ACC112 (cell line): ENCODE results near the gene MYO1H.
"Not testable (repeated sequence)": the region's sequence is repeated elsewhere in the genome, so short reads cannot be mapped to it uniquely, and the experiment has no call there.

ENCODE experiments used
- H2AFZ ChIP-seq: fragments of 200-600 bp; sonication (generic); one replicate; pipeline ENCODE4 v1.6.0; 2017; ENCODE audit warnings: antibody characterized with exemption, low read length; ENCODE audit not compliant: unreplicated experiment
- H3K27ac ChIP-seq: fragments of 200-600 bp; sonication (generic); 2 replicates; pipeline ENCODE4 v1.5.1; 2014; ENCODE audit warnings: low read depth, mild to moderate bottlenecking, antibody characterized with exemption, low read length, moderate library complexity
- H3K27me3 ChIP-seq: fragments of 200-600 bp; sonication (generic); 2 replicates; pipeline ENCODE4 v1.6.1; 2014; ENCODE audit warnings: mild to moderate bottlenecking, antibody characterized with exemption, low read length, moderate library complexity, mixed read lengths; ENCODE audit not compliant: insufficient read depth
- H3K36me3 ChIP-seq: fragments of 200-600 bp; sonication (generic); 2 replicates; pipeline ENCODE4 v1.6.1; 2016; ENCODE audit warnings: mild to moderate bottlenecking, antibody characterized with exemption, low read length, moderate library complexity, mixed read lengths; ENCODE audit not compliant: insufficient read depth
- H3K4me1 ChIP-seq: fragments of 200-600 bp; sonication (generic); one replicate; pipeline ENCODE4 v1.6.1; 2016; ENCODE audit warnings: low read length, mixed read lengths; ENCODE audit not compliant: insufficient read depth, unreplicated experiment, control insufficient read depth
- H3K4me3 ChIP-seq: fragments of 200-600 bp; sonication (generic); 2 replicates; pipeline ENCODE4 v1.5.1; 2014; ENCODE audit warnings: mild to moderate bottlenecking, low read depth, low read length
- H3K79me2 ChIP-seq: fragments of 200-600 bp; sonication (generic); one replicate; pipeline ENCODE4 v1.6.0; 2016; ENCODE audit warnings: low read length; ENCODE audit not compliant: control insufficient read depth, unreplicated experiment, insufficient read depth

The MYO1H gene

DNA sequence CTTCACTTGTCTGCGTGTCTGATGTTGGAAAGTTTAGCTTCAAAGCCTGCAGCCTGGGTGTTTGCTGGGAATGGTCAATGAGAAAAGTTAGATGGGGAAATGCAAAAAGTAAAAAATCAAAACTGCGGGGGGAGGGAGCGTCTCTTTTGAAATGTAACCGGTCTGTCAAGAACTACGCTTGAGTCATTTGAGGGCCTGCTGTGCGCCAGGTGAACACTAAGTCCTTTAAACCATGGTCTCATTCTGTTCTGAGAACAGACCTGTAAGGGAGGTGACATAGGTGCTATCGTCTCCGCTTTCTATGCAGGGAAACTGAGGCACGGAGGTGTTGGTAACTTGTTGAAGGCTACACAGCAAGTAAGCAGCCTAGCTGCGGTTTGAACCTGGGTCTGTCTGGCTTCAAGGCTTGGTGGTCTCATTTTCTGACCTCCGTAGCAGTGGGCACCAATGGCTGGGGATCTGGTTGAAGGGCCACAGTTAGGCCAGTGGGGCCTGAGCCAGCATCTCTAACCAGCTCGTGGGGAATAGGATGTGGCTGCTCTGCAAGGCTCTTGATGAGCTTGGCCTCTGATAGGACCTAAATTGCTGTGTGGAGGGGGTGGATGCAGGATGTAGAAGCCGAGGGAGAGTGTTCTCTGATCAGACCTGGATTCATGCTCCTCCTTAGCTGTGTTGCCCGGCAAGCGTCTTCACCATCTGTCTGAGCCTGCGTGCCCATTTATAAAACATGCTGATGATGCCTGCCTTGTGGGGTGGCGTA, 87.9 kb downstream of the MYO1H start:
- no peak overlapping the region for H3K27ac ChIP-seq
- no peak overlapping the region for H3K4me3 ChIP-seq
- no peaks in the 10 kb centered on the region for H3K79me2 ChIP-seq
- no peak overlapping the region for H2AFZ ChIP-seq
- H3K4me1 ChIP-seq, result no peaks in the 10 kb centered on the region
- no peaks in the 10 kb centered on the region for H3K27me3 ChIP-seq
- no peaks in the 10 kb centered on the region for H3K36me3 ChIP-seq

DNA sequence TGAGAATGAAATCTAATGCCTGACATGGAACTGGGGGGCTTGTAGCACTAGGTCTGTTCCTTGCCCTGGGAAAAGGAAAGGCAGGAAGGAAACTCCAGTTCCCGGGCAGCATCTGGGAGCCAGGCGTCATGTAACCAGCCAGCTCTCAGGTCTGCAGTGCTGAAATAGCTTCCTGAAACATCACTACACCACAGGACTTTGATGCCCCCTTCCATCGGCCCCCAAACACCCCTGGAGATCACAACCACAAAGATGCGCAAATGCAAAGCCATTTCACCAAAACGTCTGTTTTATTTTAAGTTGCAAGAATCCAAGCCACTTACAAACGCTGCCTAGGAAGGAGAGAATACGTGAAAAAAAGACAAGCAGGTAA, 88.5 kb downstream of the MYO1H start:
- H3K4me3 ChIP-seq, result no peak overlapping the region
- H3K36me3 ChIP-seq, result no peaks in the 10 kb centered on the region
- no peak overlapping the region for H2AFZ ChIP-seq
- H3K27ac ChIP-seq, result no peak overlapping the region
- no peaks in the 10 kb centered on the region for H3K27me3 ChIP-seq
- no peaks in the 10 kb centered on the region for H3K4me1 ChIP-seq
- no peaks in the 10 kb centered on the region for H3K79me2 ChIP-seq

DNA sequence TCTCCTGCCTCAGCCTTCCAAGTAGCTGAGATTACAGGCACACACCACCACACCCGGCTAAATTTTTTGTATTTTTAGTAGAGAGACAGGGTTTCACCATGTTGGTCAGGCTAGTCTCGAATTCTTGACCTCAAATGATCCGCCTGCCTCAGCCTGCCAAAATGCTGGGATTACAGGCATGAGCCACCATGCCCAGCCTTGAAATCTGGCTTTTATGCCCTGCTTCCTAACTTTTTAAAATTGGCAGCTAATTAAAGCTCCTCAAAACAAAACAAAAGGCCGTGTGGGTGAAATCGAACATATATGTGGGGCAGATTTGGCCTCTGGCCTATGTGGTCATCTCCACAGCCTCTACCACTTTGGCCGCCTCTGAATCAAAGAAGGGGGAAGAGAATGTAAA, 91.5 kb downstream of the MYO1H start:
- no peak overlapping the region for H3K27ac ChIP-seq
- no peaks in the 10 kb centered on the region for H3K27me3 ChIP-seq
- H2AFZ ChIP-seq, result no peak overlapping the region
- no peaks in the 10 kb centered on the region for H3K79me2 ChIP-seq
- no peaks in the 10 kb centered on the region for H3K4me1 ChIP-seq
- H3K4me3 ChIP-seq, result no peak overlapping the region
- no peaks in the 10 kb centered on the region for H3K36me3 ChIP-seq

DNA sequence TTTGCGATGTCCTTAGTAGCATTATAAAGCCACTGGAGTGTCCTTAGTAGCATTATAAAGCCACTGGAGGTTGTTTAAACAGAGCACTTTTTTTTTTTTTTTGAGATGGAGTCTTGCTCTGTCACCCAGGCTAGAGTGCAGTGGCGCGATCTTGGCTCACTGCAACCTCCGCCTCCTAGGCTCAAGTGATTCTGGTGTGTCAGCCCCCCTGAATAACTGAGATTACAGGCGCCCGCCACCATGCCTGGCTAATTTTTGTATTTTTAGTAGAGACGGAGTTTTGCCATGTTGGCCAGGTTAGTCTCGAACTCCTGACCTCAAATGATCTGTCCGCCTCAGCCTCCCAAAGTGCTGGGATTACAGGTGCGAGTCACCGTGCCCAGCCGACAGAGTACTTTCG, 92.3 kb downstream of the MYO1H start:
- not testable (repeated sequence) for H3K36me3 ChIP-seq, H3K4me3 ChIP-seq, H3K79me2 ChIP-seq, H2AFZ ChIP-seq, H3K27me3 ChIP-seq, H3K4me1 ChIP-seq, H3K27ac ChIP-seq

DNA sequence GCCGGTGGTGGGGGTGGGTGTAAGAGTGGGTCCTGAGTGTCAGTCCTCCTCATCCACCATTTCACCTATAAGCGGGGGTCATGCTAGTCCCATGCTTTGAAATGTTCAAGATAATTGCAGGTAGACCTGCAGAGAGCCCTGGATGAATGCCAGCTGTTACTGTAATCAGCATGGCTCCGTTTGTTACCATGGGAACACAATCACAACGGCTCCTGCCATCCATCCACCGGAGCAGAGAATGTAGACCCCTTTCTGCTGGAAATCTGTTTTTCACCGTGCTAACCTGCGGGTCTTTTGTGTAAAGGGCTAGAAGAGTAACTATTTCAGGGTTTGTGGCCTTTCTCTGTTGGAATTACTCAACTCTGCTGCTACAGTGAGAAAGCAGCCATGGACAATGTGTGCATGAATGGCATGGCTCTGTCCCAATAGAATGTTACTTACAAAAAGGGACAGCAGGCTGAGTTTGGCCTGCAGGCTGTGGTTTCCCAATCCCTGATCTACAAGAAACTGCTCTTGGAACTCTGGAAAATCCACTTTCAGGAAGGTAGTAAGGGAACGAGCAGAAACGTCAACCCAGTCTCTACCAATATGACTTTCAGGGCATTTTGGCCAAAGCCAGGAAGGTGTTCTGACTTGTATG, 93.3 kb downstream of the MYO1H start:
- H3K4me3 ChIP-seq, result no peak overlapping the region
- no peaks in the 10 kb centered on the region for H3K27me3 ChIP-seq
- H3K4me1 ChIP-seq, result no peaks in the 10 kb centered on the region
- H3K79me2 ChIP-seq, result no peaks in the 10 kb centered on the region
- peaks cover 5% of the 10 kb centered on the region; the same call in 1 of the 2 replicates for H3K36me3 ChIP-seq
- no peak overlapping the region for H2AFZ ChIP-seq
- H3K27ac ChIP-seq, result no peak overlapping the region

DNA sequence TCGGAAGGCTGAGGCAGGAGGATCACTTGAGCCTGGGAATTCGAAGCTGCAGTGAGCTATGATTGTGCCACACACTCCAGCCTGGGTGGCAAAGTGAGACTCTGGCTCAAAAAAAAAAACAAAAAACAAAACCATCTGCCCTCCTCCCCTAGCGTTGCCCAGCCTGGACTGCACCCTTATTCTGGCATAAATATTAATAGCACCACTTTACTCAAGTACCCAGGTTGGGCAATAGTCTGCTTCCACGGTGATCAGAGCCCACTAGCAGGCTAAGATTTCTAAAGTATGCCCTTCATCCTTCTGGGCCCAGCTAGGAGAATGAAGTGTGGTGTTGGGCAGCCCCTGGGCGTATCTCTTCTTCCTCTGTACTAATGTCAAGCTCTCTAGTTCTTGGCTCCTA, 96.1 kb downstream of the MYO1H start:
- H3K4me1 ChIP-seq, result peaks cover 7% of the 10 kb centered on the region
- no peak overlapping the region for H3K4me3 ChIP-seq
- H2AFZ ChIP-seq, result no peak overlapping the region
- peaks cover 5% of the 10 kb centered on the region; the same call in 1 of the 2 replicates for H3K36me3 ChIP-seq
- H3K27ac ChIP-seq, result no peak overlapping the region
- no peaks in the 10 kb centered on the region for H3K27me3 ChIP-seq
- no peaks in the 10 kb centered on the region for H3K79me2 ChIP-seq

DNA sequence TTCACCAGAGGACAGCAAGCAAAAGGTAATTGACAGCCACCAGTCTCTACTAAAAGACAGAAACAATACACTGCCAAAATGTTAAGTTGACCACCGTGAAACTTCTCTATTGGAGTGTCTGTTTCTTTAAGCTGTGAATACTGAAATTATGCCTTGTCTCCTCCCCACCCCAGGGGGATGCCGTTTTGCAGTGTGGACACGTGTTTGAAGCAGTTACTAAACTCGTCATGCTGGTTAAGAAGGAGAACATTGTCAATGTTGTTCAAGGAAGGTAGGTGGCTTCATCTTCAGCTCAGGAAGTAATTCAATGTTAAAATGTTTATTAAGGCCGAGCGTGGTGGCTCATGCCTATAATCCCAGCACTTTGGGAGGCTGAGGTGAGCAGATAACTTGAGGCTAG, 96.6 kb downstream of the MYO1H start:
- H3K27me3 ChIP-seq, result no peaks in the 10 kb centered on the region
- peaks cover 8% of the 10 kb centered on the region; the same call in 1 of the 2 replicates for H3K36me3 ChIP-seq
- H3K79me2 ChIP-seq, result peaks cover 3% of the 10 kb centered on the region
- H3K27ac ChIP-seq, result no peak overlapping the region
- H2AFZ ChIP-seq, result no peak overlapping the region
- H3K4me3 ChIP-seq, result no peak overlapping the region
- H3K4me1 ChIP-seq, result peaks cover 8% of the 10 kb centered on the region

DNA sequence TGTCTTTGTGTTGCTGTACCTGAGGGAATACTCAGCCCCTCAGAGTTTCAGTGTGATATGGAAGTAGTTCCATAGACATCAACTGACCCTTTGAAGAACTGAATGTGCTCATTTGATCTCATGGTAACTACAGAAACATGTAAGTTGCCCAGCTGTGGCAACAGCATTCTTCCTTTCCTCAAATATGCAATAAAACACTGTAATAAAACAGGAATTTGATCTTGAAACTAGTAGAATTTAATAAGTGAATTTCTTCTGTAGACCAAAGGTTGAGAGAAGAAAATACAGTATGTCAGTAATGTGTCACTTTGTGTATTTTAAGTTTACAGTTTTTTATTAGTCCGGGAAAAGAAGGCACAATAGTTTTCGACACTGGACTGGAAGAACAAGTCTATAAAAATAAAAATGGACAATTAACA, 97.5 kb downstream of the MYO1H start:
- no peak overlapping the region for H2AFZ ChIP-seq
- no peak overlapping the region for H3K4me3 ChIP-seq
- H3K27me3 ChIP-seq, result no peaks in the 10 kb centered on the region
- H3K36me3 ChIP-seq, result peaks cover 14% of the 10 kb centered on the region; the same call in 1 of the 2 replicates
- H3K4me1 ChIP-seq, result peaks cover 8% of the 10 kb centered on the region
- H3K27ac ChIP-seq, result peak overlapping the region; percentile 14; the same call in 1 of the 2 replicates
- H3K79me2 ChIP-seq, result peaks cover 7% of the 10 kb centered on the region

DNA sequence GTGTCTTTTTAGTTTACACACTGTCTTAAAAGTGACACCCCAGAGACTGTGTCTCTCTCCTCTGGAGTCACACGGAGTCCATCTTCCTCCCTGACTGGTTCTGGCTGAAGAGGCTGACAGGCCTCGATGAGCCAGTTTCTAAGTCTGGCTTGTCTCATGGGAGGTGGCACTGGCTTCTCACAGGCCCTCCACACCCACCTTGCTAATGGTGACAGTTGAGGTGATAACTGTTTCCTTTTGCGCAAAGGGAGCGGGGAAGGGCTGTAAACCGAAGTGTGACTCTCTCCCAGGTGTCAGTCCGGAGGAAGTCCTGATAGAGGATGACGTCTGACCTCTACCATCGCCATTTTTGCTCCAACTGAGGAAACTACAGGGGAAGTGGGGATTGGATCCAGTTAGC, 99.2 kb downstream of the MYO1H start:
- H2AFZ ChIP-seq, result no peak overlapping the region
- H3K27me3 ChIP-seq, result no peaks in the 10 kb centered on the region
- no peak overlapping the region for H3K27ac ChIP-seq
- peaks cover 12% of the 10 kb centered on the region for H3K79me2 ChIP-seq
- no peak overlapping the region for H3K4me3 ChIP-seq
- H3K36me3 ChIP-seq, result peaks cover 14% of the 10 kb centered on the region; the same call in 1 of the 2 replicates
- H3K4me1 ChIP-seq, result peaks cover 8% of the 10 kb centered on the region

DNA sequence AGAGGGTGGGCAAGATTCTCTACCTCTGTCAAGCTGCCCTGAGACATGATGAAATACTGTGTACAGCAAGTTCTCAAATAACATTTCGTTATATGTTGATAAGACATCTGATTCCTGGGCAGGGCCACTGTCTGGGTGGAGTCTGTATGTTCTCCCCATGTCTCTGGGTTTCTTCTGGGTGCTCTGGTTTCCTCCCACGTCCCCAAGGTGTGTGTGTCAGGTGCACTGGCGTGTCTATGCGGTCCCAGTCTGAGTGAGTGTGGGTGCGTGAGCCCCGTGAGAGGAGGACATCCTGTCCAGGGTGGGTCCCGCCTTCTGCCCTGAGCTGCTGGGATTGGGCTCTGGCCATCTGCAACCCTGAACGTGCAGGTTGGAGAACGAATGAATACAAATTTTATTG, 99.8 kb downstream of the MYO1H start:
- no peak overlapping the region for H3K4me3 ChIP-seq
- H3K79me2 ChIP-seq, result peaks cover 15% of the 10 kb centered on the region
- H3K27ac ChIP-seq, result no peak overlapping the region
- H3K4me1 ChIP-seq, result peaks cover 8% of the 10 kb centered on the region
- H2AFZ ChIP-seq, result no peak overlapping the region
- H3K36me3 ChIP-seq, result peaks cover 14% of the 10 kb centered on the region; the same call in 1 of the 2 replicates
- no peaks in the 10 kb centered on the region for H3K27me3 ChIP-seq

DNA sequence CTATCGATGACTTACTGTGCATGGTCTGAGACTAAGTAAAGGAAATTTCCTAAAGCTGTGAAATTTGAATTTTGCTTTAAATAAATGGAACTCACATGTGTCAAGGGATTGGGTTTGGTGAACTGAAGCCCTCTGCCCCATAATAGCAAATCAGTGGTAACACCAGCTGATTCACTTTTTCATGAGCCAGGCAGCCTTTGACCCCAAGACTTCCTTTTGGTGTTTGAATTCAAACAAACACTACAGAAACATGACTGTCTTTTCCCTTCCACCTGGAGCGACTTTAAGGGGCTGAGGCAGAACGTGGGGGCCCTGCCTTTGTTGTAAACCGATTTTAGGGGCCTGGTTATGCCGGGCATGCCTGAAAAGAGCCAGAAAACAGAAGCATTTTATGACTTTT, 100.6 kb downstream of the MYO1H start:
- Histone ChIP-seq H3K79me2 (peaks cover 16% of the 10 kb centered on the region), H3K27ac (peak overlapping the region; percentile 6; the same call in 1 of the 2 replicates), H3K36me3 (peaks cover 14% of the 10 kb centered on the region; the same call in 1 of the 2 replicates)

More for the DNA sequence above, 100.6 kb downstream of the MYO1H start:
- H3K4me1 ChIP-seq, result peaks cover 8% of the 10 kb centered on the region
- H3K4me3 ChIP-seq, result no peak overlapping the region
- H3K27me3 ChIP-seq, result no peaks in the 10 kb centered on the region
- no peak overlapping the region for H2AFZ ChIP-seq
